ENCODE results near the gene DLGAP4. TPM values are rescaled to one million over a fixed set of nuclear protein-coding genes. Genes with fewer than 3 reads are reported as not detected.

DLGAP4 gene
- polyA plus RNA-seq, 1 donor: 63.8 TPM

- no peak for DNase-seq
These were observed 173.8 kb downstream of the DLGAP4 start for GRCh38 chr20:36479938-36480337.

DNA sequence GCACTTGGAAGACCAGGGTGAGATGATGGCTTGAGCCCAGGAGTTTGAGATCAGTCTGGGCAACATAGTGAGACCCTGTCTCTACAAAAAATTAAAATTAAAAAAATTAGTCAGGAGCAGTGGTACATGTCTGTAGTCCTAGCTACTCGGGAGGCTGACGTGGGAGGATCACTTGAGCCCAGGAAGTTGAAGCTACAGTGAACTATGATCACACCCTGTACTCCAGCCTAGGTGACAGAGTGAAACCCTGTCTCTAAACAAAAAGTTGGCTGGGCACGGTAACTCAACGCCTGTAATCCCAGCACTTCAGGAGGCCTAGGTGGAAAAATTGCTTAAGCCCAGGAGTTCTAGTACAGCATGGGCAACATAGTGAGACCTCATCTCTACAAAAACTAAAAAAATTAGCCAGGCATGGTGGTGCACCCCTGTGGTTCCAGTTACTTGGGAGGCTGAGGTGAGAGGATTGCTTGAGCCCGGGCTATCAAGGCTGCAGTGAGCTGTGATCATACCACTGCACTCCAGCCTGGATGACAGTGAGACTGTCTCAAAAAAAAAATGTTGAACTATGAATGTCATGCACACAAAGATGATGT is 174.4 kb downstream of the DLGAP4 start:
- no peak for DNase-seq

- no peak for DNase-seq
These were observed 175.4 kb downstream of the DLGAP4 start for GRCh38 chr20:36481380-36482043.

- no peak for DNase-seq
These were observed 175.9 kb downstream of the DLGAP4 start for GRCh38 chr20:36482044-36482473.

DNA sequence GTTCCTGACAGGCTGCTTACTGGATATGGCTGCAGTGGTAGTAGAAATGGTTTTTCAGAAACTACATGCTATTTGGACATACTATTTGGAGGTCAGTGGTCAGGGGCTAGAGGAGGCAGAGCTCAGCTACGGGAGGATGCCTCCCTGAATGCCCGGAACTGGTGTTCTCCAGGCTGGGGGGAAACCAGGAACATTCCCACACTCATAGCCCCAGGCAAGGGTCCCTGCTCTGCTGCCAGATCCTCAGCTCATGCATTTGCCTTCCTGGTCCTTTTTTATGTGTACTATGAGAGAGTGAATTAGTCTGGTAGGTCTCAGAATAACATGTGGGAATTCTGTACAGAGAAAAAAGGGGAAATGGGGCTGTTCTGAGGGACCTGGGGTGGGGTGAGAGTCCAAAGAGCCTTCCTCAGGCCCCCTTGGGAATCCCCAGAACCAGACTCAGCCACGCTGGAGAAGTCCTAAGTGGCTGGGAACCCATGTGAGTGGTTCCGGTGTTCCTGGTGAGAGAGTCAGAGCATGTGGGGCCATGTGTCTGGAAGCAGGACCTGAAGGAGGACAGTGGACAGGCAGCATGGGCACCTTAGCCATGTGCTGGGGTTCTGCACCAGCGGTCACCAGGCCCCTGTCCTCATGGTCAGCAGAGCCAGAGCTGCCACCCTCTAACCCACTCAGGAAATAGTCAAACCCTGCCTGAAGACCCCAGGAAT is 177.2 kb downstream of the DLGAP4 start:
- DNase-seq: no peak

DNA sequence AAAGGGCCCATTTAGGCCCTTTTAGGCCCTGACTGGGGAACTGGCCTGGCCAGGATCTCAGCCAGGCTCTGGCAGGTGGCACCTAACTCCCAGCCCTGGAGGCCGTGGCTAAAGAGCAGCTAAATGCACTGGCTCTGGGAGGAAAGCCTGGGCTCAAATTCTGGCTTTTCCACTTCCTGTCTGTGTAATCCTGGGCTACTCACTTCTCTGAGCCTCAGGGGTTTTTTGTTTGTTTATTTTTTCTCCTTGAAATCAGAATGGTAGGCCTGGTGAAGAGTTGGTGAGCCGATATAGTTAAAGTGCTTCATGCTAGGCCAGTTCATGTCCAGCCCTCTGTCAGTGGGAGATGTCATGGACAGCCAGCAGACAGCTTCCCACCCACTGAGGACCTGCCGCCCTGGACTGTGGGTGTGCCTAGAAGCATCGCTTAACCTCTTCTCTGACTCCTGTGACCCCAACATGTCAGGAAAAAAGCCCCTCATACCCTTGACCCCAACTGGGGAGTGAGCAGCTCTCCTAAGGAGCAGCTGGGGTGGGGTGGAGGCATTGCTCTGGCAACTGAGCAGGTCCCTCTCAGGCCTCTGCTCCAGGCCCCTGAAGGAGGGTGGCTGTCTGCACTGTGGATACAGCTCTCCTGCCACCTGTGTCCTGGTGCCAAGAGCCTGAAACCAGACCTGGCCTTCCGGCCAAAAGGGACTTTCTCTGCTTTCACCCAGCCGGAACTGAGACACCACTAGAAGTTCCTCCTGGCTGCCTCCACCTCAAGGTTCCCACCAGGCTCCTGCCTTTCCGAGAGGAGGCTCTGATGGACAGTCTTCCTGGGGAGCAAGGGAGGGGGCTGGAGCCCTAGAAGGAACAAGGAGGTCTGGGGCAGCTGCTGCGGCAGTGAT is 178.0 kb downstream of the DLGAP4 start:
- DNase-seq: no peak

- no peak for DNase-seq
These were observed 179.1 kb downstream of the DLGAP4 start for GRCh38 chr20:36485286-36485685.

GRCh38 chr20:36487069-36487468 is 180.9 kb downstream of the DLGAP4 start:
- no peak for DNase-seq

- no peak for DNase-seq
These were observed 184.1 kb downstream of the DLGAP4 start for GRCh38 chr20:36490191-36490590.

- DNase-seq: no peak
These were observed 185.9 kb downstream of the DLGAP4 start for GRCh38 chr20:36491901-36492617.

DNA sequence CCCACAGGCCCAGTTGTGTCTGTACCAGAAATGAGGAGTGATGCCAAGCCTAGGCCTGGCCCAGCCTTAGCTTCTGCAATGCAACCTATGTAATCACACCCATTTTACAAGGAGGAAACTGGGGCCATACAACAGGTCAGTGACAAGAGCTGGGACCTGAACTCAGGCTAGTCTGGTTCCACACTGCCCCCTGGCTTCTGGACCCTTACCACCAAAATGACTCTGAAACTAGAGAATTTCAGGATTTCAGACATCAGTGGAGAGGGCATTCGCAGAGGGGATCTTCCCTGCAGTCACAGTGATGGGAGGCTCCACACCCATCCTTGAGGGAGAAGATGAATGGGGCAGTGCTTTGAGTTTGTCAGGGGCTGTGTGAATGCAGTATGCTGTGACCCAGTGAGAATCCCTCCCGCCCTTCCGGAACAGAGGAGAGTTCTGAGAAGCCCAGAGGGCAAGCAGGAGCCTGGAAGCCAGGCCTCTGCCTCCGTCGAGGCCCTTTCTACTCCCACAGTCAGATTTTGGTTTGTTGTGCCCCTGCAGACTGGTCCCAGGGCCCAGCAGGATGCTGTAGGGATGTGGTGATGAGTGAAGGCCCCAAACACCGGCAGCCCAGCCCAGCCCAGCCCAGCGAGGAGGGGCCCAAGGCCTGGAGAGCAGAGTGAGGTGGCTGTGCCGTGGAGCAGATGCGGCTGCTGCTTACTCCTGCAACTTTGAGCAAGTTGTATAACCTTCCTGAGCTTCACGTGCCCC is 187.1 kb downstream of the DLGAP4 start:
- no peak for DNase-seq

- peak; percentile 61 for DNase-seq
These were observed 187.6 kb downstream of the DLGAP4 start for GRCh38 chr20:36493801-36494114.

- DNase-seq: no peak
These were observed 190.8 kb downstream of the DLGAP4 start for GRCh38 chr20:36496707-36497669.

- no peak for DNase-seq
These were observed 191.7 kb downstream of the DLGAP4 start for GRCh38 chr20:36497856-36498255.

GRCh38 chr20:36498386-36499179 is 192.4 kb downstream of the DLGAP4 start:
- no peak for DNase-seq

DNA sequence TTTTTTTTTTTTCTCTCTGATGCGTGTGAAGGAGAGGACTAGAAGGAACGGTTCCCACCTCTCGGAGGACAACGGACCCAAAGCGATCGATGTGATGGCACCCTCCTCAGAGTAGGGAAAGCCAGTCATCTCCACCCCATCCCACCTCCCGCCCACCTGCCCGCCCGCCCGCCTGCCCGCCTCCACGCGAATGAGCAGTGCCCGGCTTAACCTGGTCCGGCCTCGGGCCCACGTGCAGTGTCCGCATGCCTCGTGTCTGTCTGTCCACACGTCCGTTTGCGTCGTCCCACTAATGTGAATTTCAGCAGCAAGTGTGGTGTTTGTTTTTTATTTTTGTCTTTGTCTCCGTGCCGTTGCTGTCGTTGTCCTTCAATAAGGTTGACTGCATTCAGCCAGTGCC is 193.1 kb downstream of the DLGAP4 start:
- no peak for DNase-seq

GRCh38 chr20:36499723-36500501 is 193.8 kb downstream of the DLGAP4 start:
- no peak for DNase-seq

DNA sequence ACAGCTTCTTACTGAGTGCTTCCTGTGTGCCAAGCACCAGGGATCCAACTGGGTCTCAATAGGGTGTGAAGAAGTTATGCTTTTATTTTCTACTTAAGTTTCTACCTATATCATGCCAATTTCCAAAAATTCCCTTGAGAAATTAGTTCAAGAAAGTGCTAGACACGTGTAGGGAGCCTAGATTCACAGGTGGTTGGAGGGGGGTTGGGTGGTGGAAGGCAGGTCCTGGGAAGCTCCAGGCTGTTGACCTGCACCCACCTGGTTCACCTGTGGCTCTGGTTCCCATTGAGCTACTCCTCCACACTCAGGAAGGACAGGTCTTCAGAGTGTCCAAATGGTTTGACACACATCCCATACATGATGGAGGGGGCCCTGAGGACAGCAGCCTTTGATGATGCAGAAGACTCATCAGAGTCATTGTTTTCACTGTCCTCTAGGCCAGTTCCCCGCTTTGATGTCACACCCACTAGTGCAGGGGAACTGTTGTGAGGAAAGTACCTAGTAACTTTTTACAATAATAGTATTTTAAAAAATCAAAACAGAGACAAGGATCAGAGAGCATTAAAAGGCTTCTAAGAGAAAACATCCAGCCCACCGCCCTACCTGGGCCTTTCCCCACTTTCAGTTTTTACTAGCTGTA is 195.3 kb downstream of the DLGAP4 start:
- no peak for DNase-seq

Data from hindlimb muscle (tissue), 1 donor.